Body of pancreas (tissue), 4 donors: ENCODE measurements around the gene PNPLA2.

Experiments
- POLR2A ChIP-seq, 3 donors: fragments of 450-650 bp; IDR thresholded peaks; one replicate each; pipeline ENCODE4 v1.6.1; 2016; ENCODE audit warnings: antibody characterized with exemption in 3 of 3, mild to moderate bottlenecking in 2 of 3
- TF ChIP-seq, protein P1 (sequence below), 7 experiments: fragments of 450-650 bp in 4 of 7; fragments of 200-600 bp in 3 of 7; sonication (generic) in 3 of 7; IDR thresholded peaks; one replicate each; pipeline ENCODE4 v1.5.1; 2016 to 2019; ENCODE audit warnings: antibody characterized with exemption in 7 of 7

DNA sequence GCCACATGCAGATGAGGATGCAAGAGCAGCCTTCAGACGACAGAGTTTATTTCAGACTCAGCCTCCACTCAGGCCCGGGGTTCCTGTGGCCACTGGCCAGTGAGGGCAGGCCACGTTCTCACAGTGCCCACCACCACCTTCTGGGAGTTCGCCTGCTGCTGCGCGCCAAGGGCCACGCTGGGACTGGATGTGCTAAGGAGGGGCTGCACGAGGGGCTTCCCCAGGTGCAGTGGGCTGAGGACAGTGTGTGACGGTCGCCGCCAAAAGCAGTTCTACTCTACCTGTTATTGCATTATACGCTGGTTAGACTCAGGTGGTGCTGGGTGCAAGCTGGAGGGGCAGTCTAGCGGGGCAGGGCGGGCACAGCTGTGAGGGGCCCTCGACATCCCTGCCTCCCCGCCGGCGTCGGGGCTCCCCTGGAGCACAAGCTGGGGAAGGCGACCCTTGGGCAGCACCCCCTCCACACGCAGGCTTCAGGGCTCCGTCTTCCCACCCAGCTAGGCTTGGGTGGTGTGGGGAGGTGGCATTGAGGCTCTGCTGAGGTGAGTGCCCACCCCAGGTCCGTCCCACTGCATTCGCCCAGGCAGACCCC lies 31.5 kb upstream of the PNPLA2 start:
- no peak for TF ChIP-seq POLR2A (IDR thresholded peaks at IDR 0.05)
- TF ChIP-seq, protein P1, sequence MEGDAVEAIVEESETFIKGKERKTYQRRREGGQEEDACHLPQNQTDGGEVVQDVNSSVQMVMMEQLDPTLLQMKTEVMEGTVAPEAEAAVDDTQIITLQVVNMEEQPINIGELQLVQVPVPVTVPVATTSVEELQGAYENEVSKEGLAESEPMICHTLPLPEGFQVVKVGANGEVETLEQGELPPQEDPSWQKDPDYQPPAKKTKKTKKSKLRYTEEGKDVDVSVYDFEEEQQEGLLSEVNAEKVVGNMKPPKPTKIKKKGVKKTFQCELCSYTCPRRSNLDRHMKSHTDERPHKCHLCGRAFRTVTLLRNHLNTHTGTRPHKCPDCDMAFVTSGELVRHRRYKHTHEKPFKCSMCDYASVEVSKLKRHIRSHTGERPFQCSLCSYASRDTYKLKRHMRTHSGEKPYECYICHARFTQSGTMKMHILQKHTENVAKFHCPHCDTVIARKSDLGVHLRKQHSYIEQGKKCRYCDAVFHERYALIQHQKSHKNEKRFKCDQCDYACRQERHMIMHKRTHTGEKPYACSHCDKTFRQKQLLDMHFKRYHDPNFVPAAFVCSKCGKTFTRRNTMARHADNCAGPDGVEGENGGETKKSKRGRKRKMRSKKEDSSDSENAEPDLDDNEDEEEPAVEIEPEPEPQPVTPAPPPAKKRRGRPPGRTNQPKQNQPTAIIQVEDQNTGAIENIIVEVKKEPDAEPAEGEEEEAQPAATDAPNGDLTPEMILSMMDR (IDR thresholded peaks at IDR 0.05), result no peak
